Bone marrow (tissue), 2 donors: ENCODE data around the gene RABGAP1.
"Not testable (repeated sequence)": the region's sequence is repeated elsewhere in the genome, so short reads cannot be mapped to it uniquely, and the experiment has no call there.

Experiments used
- DNase-seq, 2 donors: peaks; one replicate each; lab custom pipeline; 2025; lab: John Stamatoyannopoulos, UW

The RABGAP1 gene

DNA sequence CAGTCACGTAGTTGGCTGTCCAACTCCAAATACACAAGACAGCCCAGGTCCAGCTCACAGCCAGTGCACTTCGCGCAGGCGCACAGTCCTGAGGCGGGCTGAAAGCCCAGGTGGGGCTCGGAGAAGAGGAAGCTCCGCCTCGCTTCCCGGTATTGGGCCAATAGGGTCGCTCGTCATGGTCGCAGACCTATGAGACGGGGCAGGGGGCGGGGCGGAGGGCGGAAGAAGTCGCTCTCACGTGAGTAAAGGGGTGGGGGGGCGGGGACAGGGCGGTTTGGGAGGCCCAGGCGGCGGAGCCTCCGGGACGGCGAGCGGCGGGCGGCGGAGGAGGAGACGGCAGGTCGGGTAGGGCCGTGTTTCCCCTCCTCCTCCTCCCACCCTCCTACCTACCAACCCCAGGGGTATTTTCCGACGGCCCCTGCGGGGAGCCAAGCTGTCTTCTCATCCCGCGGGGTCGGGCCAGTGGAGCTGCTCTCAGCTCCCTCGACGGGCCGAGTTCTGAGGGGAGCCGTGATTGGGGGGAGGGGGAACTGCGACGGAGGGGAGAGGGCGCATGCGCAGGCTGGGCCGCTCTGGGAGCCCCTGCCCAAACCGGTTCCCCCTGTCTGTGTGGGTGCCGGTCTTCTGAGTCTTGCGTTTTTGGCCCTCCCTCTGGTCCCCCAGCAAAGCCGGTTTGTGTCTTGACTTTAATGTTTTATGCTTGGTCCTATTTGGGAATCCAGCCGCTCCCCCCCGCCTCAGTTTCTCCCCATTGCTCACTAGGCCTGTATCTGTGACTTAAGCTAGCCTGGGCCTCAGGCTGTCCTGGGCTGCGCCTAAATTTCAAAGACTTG is at the start of gene RABGAP1:
RABGAP1 (plus strand) TSS at position 272 of the 833 bp plus-strand sequence. CDS start 16,040 bp downstream, outside the sequence.
- DNase-seq: peak; percentile 79 to 94

DNA sequence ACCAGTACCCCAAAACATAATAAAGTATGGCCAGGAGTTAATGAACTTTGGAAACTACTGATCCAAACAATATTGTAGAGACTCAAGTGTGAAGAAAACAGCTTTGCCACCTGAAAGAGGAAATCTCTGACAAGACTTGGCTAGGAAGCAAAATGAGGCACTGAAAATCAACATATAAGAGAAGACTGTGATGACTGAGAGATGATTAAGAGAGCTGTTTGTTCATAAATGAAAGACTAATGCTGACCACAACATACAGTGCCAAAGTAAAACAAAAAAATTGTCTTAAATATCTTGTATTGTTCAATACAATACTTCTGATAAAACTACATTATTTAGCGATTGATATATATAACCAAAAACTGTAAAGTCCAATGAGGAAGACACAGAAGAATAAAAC is 42.9 kb upstream of the RABGAP1 start:
- DNase-seq: no peak

DNA sequence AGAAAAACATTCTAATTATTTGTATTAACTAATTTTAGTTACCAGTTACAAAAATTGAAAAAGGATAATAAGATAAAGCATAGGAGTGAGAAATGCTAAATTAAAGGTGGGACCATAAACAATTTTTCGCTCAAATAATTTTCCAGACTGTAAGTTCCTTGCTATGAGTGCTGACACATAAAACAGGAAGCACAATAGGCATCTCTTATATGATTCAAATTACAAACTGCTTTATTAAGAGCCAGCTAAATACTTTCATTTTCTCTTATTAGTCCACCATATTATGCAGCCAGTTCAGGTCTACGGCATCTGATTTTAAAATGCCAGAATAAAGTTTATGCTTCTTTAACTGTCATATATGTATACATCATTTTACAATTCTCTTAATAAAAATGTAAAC is 40.0 kb upstream of the RABGAP1 start:
- DNase-seq: peak in 1 of 2 donors; percentile 72

DNA sequence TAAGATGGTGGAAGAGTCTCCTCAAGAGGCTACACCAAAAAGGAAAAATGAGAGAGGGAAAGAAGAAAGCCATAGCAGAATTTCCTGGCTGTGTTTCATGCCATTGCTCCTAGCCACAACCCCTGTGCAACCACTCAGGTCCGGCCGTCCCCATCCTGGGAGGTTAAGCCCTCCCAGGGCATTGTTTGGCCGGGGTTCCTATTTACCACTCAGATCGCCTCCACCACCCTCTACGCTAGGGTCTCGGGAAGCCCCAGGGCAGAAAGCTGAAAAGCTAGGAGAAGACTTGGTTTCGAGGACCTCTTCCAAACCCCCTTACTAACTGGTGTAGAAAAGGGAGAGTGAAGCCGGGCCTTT is 36.4 kb upstream of the RABGAP1 start:
- peak in 1 of 2 donors; percentile 45 for DNase-seq

DNA sequence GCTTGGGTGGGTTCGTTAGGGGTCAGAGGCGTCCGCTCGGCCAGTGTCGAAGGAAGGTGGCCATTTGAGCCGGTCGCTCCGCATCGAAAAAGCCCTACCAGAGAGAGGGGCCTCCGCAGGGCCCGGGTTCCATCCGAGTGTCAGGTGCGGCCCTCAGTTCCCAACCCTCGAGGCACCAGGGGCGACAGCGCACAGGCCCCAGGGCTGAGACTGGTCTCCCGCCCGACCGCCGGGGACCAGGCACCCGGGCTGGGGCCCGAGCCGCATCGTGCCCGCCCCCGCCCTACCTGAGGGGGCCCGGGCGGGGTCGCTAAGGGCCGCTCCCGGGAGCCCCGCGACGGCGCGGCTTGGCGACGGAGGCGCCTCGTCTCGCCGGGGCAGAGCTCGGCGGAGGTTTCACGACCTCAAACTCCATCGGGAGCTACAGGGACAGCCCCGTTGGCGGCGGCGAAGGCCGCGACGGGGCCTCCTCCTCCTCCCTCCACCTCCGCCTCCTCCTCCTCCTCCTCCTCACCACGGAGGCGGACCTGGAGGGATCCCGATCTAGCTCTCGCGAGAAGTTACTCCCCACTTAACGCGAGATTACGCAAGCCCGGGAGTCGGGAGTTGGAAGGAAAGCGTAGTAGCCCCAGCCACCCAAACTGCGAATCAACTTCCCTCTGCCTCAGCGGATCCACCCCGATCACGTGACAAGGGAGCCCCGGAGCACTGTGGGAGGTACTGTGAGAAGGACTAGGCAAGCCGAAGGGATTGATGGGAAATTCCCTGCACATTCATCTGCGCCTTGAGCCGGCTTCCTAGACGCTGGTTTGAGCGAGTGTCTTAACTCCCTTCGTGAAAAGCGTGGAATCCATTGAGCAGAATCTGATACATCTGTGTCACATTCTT is 35.8 kb upstream of the RABGAP1 start, which contains the start of gene RC3H2:
RC3H2 (minus strand) TSS at position 537 of the 888 bp plus-strand sequence. CDS start 7,850 bp downstream, outside the sequence.
- peak; percentile 84 to 99 for DNase-seq

DNA sequence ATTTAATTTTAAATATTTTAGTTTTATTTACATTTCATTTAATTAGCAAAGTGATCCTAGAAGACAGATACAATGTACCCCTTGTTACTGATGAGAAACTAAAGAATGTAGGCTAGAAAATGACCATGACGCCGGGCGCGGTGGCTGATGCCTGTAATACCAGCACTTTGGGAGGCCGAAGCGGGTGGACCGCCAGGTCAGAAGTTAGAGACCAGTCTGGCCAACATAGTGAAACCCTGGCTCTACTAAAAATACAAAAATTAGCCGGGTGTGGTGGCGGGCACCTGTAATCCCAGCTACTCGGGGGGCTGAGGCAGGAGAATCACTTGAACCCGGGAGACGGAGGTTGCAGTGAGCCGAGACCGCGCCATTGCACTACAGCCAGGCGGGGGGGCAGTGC is 34.7 kb upstream of the RABGAP1 start:
- not testable (repeated sequence) for DNase-seq

DNA sequence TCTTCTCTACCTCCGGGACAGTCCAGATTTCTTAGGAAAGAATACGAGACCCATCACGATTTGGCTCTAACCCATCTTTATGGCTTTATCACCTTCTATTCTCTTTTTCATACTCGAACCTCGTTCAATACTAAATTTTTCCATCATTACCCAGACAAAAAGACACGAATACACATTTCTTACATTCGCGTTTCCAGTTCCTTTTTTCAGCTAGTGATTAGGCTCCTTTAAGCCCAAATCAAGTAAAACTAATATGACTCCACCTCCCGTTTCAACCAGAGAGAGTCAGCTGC is 28.2 kb upstream of the RABGAP1 start:
- DNase-seq: no peak

DNA sequence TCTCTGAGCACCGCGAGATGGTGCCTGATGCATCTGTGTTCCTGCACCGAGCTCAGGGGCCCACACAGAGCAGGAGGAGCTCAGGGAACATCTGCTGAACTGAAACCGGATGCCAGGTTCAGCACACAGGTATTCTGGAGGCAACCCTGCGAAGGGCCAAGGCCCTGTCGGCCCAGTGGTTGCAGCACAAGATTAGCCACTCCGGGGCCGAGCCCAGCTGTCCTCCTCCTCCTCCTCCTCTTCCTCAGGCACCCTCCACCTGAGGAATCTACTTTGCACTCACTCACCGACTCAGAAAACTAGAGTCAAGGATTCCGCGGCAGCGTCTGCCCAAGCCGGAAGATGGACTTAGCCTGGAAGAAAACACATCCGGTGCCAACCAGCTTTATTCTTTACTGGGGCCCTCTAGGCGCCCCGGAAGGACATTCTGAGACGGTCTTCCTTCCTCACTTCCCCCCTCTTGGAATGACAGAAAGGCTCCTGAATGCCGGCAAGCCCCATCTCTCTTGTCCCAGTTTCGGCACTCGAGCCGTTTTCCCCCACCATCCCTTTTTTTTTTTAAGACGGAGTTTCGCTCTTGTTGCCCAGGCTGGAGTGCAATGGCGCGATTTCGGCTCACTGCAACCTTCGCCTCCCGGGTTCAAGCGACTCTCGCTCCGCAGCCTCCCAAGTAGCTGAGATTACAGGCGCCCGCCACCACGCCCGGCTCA is 27.7 kb upstream of the RABGAP1 start, which contains the start of gene ZBTB6:
ZBTB6 (minus strand) TSS at position 360 of the 710 bp plus-strand sequence. CDS start 1,251 bp downstream, outside the sequence.
- DNase-seq: peak; percentile 43 to 65

DNA sequence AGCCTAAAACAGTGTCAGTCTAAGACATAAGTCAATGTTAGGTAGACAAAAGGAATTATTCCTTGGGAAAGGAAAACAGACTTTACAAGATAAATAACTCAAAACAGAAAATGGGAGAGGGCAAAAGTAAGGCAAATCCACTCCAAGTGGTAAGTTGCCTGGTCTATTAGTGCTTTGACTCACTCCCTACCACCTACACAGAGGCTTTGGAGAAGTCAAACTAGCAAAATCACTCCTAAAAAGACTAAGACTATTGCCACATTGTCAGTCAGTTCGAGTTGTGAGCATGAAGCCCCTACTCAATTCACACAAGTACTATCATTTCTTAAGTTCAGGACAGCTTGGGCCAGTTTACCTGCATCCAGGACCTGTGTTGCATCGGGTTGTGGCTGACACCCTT is 22.5 kb upstream of the RABGAP1 start:
- DNase-seq: no peak

DNA sequence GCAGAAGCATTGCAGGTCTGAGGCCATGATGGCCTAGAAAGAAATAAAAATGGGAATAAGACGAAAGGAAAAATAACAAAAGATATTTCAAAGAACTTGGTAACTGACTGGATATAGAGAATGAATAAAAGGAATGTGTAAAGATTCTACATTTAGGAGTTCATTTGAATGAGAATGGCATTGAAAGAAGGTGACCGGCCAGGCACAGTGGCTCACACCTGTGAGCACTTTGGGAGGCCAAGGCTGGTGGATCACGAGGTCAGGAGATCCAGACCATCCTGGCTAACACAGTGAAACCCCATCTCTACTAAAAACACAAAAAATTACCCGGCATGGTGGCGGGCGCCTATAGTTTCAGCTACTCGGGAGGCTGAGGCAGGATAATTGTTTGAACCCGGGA is 18.1 kb upstream of the RABGAP1 start:
- DNase-seq: no peak

DNA sequence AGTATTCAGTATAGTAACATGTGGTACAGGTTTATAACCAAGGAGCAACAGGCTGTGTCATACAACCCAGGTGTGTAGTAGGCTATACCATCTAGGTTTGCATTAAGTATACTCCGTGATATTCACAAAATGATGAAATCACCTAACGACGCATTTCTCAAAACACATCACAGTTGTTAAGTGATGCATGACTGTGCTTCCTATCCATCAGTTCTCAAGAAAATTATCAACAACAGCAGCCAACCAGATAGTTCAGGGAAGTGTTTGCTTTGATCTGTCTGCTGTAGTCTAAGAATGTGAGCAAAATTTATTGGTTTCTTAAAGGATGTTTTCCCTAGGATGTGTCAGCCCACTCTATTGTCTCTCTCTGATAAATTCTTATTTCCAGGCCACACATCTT is 16.9 kb upstream of the RABGAP1 start:
- DNase-seq: no peak

DNA sequence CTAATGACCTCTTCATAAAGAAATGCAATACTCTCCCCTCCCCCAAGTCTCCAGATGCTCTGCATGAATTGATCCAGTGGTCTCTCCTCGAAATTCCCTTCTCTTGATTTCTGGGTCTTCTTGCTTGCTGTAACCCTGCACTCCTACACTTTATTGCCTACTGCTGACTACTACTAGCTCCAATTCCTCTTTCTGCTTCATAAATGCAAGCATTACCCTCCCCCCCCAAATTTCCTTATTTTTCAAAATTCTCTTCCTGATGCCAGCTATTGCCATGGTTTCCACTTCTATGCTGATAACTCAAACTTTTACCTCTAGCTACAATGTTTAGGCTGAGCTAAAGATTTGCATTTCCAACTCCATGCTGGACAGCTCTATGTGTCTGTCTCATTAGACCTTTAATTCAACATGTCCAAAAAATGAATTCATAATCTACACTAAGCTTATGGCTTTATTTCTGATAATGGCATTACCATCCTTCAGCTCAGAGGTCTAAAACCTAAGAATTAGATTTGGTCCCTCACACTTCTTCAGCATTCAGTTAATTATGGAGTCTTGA is 10.9 kb upstream of the RABGAP1 start:
- DNase-seq: no peak

DNA sequence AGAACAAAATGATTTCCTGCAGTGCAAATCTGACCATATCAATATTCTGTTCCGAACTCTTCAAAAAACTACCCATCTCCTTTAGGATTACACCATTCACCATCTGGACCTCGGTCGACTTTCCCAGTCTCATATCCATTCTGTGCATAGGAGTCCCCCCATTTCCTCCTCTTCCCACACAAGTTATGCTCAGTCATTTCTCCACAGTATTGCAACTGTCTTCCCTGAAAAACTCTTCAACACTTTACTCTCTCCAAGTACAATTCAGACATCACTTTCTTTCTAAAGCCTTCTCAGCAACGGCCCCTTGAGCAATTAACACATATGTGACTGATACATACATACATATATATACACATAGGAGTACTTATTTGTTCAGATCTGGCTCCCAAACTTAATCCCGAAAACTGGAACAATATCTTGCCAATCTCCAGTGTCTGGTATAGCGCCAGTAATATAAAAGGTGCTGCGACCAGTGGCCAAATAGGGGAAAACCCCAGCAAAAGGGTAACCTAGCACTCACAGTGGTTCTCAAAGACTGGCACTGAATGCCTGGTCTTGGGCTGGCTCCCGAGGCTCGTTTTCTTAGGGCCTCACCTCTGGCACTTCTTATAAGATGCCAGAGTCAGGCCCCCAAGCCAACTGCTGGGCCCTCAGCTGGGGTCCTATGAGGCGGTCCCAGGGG is 10.1 kb upstream of the RABGAP1 start:
- DNase-seq: no peak

DNA sequence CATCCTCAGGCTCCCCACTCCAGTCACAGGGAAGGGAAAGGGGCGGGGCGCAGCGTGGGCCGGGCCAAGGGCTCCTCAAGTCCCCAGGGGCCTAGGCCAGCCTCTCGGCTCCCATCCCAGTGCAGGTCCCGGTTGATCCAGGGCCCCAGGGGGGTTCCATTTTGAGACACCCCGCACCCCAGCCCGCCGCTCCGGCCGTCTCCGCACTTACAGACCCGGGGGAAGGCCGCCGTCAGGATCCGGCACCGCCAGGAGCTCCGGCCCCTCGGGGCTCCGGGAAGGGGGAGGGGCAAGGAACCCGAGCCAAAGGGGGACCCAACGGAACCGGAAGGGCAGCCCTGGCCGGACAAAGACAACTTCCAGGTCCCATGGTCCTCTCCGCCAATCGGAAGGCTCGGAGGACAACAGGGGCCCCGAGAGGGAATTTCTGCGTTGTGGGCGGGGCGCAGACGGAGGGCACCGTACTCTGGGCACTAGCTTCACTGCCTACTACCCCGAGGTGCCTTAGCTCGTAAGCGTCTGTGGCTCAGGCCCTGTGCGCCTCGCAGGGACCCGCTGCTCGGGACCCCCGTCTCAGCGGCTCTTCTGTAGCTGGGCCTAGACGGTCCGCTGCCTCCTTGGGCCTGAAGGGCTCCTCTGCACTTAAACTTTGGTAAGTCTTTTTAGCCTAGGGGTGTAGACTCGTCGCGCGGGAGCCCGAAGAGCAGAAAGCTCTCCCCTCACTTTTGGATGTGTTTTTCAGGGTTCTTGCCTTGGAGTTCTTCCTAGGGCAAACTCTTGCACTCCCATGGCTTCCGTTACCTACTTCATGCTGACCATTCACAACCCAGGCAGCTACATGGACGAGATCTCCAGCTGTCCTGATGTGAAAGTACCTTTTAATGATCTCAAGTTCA is 9.3 kb upstream of the RABGAP1 start, which contains the start of gene ZBTB26:
ZBTB26 (minus strand) TSS at position 287 of the 896 bp plus-strand sequence. CDS start 11,578 bp downstream, outside the sequence.
- DNase-seq: peak; percentile 76 to 82

DNA sequence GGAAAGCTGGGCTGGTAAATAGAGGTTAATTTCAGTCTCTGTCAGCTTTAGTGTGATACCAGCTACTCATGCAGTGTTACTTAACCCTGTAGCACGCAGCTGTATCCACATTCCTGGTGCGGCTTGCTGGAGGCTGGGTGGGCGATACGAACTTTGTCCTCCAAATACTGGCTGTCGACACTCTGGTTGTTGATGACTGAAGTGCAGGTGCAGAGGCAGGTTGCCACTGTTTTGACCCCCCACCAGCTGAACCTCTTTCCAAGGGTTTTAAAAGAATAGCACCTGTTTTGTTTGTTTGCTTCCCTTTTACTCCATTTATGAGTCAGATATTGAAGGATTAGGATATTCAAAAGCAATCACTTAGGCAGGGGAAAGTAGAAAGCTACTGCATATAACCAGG is 4.4 kb upstream of the RABGAP1 start:
- no peak for DNase-seq

DNA sequence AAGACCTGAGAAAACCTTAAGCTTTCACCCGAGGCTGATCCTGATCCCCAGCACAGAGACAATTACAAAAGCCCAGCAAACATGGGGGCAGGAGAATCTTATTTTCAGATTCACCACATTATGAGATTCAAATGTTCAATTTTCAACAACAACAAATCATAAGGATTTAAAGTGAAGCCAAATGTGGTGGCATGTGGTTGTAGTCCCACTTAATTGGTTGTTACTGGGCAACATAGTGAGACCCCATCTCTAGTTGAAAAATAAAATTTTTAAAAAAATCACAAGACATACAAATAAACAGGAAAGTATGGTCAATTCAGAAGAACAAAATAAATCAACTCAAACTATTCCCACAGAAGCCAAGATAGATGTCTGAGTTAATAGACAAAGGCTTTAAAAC is 3.9 kb upstream of the RABGAP1 start:
- no peak for DNase-seq

DNA sequence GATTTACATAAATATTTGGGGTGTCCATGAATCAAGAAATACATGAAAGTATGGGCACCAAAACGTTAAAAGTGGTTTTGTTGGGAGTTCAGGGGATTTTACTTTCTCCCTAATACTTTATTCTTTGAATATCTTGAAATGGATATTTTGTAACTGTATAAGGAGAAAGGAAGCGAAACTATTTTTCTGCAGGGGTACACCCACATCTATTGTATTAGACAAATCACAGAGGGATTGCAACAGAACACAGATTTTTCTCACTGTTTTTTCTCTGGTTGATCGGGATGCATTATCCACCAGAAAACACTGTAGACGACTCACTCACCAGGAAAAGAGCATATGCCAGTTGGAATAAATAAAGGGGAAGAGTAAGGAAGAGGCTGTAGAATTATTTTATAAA is 1.2 kb upstream of the RABGAP1 start:
- no peak for DNase-seq

DNA sequence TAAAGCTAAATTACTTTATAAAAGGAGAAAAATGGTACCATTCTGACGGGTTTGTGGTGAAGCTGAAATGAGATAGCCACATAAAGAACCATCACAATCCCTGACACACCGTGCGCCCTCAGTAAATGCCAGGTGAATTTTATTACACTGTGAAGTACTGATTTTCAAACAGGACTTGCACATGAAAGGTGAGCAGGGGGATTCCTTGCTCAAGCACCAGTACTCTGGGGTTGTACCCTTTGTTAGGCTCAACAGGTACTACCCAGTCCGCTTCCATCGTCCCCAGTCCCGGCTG is 419 bp upstream of the RABGAP1 start:
- no peak for DNase-seq

DNA sequence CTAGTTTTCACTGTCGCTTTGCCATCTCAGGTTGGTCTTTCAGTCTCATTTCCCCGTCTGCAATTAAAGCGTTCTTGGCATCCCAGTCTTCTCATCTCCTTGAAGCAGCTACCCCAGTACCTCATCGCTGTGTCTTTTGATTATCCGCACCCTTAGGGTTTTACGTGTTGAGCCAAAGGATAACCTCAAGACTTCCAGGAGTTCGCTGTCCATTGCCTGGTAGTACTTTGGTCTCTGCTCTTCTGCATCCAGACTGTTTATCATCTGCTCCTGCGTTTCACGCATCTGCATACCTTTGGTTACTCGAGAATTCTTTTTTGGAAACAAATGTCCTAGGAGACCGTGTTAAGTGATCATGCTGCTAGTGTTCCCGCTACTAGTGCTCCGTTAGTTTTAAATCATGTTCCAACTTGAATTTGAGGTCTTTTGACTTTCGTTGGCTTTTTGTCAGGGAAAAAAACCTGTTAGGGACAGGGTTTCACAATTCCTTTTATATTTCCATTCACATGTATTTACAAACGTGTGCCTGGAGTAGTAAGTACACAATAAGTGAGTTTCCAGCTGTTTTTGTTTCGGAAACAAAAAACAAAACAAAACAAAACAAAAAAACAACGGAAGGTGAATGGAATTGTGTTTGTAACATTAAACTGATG is 888 bp downstream of the RABGAP1 start:
- DNase-seq: no peak
